GM21723 (cell line): Measurements from ENCODE around the gene HS6ST1.
A peak's percentile ranks its signal among the peaks of the same experiment; 100 is the strongest.

Source experiments
- ATAC-seq: cut with Tn5 transposase; IDR thresholded peaks from one replicate; pipeline ENCODE4 v1.9.1; 2021; ENCODE audit warnings: mild to moderate bottlenecking, moderate library complexity; ENCODE audit not compliant: unreplicated experiment

The HS6ST1 gene

GRCh38 chr2:128250229-128251025 is 68.2 kb downstream of the HS6ST1 start:
- ATAC-seq: no peak

GRCh38 chr2:128249555-128249954 is 69.1 kb downstream of the HS6ST1 start:
- no peak for ATAC-seq

- ATAC-seq: no peak
These were observed 72.9 kb downstream of the HS6ST1 start for GRCh38 chr2:128245813-128246212.

- no peak for ATAC-seq
These were observed 76.8 kb downstream of the HS6ST1 start for GRCh38 chr2:128241896-128242295.

- ATAC-seq: no peak
These were observed 80.6 kb downstream of the HS6ST1 start for GRCh38 chr2:128237911-128238697.

- no peak for ATAC-seq
These were observed 81.6 kb downstream of the HS6ST1 start for GRCh38 chr2:128237081-128237534.

GRCh38 chr2:128236491-128237035 is 82.1 kb downstream of the HS6ST1 start:
- no peak for ATAC-seq

- ATAC-seq: no peak
These were observed 83.1 kb downstream of the HS6ST1 start for GRCh38 chr2:128235581-128235980.

- no peak for ATAC-seq
These were observed 84.1 kb downstream of the HS6ST1 start for GRCh38 chr2:128234613-128235012.

- no peak for ATAC-seq
These were observed 84.8 kb downstream of the HS6ST1 start for GRCh38 chr2:128233790-128234395.

- peak; percentile 99 for ATAC-seq
These were observed 85.5 kb downstream of the HS6ST1 start for GRCh38 chr2:128232965-128233789.

GRCh38 chr2:128228894-128229293 is 89.8 kb downstream of the HS6ST1 start:
- no peak for ATAC-seq

GRCh38 chr2:128227862-128228261 is 90.8 kb downstream of the HS6ST1 start:
- no peak for ATAC-seq

- no peak for ATAC-seq
These were observed 98.8 kb downstream of the HS6ST1 start for GRCh38 chr2:128219891-128220290.

GRCh38 chr2:128217671-128218070 is 101.0 kb downstream of the HS6ST1 start:
- ATAC-seq: no peak

- no peak for ATAC-seq
These were observed 102.6 kb downstream of the HS6ST1 start for GRCh38 chr2:128215897-128216642.
